HEK293 (cell line): Measurements from ENCODE around the gene MGST3.
"Not testable (repeated sequence)": the region's sequence is repeated elsewhere in the genome, so short reads cannot be mapped to it uniquely, and the experiment has no call there.

Experiments used
- CTCF ChIA-PET: fragments of 350-600 bp; formaldehyde crosslinking; extraction: SDS; loops from one replicate; lab custom pipeline; 2021; ENCODE audit warnings: antibody characterized with exemption; lab: Yijun Ruan, JAX
- POLR2A ChIA-PET: fragments of 300-600 bp; formaldehyde crosslinking; extraction: SDS; loops from one replicate; lab custom pipeline; 2020; ENCODE audit warnings: antibody characterized with exemption, inconsistent platforms; lab: Yijun Ruan, JAX
- H3K27ac ChIP-seq: fragments of 200-500 bp; sonication (Bioruptor generic); 2 replicates; pipeline ENCODE4 v1.5.1; 2014; ENCODE audit warnings: low read depth, low read length, control low read depth, inconsistent platforms; ENCODE audit errors: extremely low read depth
- H3K36me3 ChIP-seq, 2 experiments: fragments of 200-500 bp in 1 of 2; sonication (Bioruptor generic) in 1 of 2; 1 replicate in 1 of 2; 2 replicates in 1 of 2; pipeline ENCODE4 v1.5.1; 2014 to 2017; ENCODE audit warnings: inconsistent platforms in 2 of 2, low read length in 2 of 2; ENCODE audit not compliant: control insufficient read depth in 2 of 2, insufficient read depth in 1 of 2
- H3K4me1 ChIP-seq: fragments of 200-500 bp; sonication (Bioruptor generic); 2 replicates; pipeline ENCODE4 v1.5.1; 2014; ENCODE audit warnings: mild to moderate bottlenecking, low read length, inconsistent platforms; ENCODE audit not compliant: control insufficient read depth, insufficient read depth
- H3K4me3 ChIP-seq: 2 replicates; pipeline ENCODE4 v1.5.1; 2011; ENCODE audit warnings: low read depth, mild to moderate bottlenecking, control low read depth, low read length, moderate library complexity
- H3K9me3 ChIP-seq: fragments of 200-500 bp; sonication (Bioruptor generic); 2 replicates; pipeline ENCODE4 v1.5.1; 2014; ENCODE audit warnings: low read depth, low read length, inconsistent platforms; ENCODE audit not compliant: control insufficient read depth, insufficient read depth
- GLIS1 ChIP-seq: fragments of 450-650 bp; formaldehyde crosslinking; IDR thresholded peaks from 2 replicates; pipeline ENCODE4 v1.5.1; 2016; ENCODE audit warnings: missing biosample characterization, missing genetic modification characterization
- REPIN1 ChIP-seq: fragments of 450-650 bp; formaldehyde crosslinking; IDR thresholded peaks from 2 replicates; pipeline ENCODE4 v1.5.1; 2017; ENCODE audit warnings: missing biosample characterization, missing genetic modification characterization, low read depth
- ZBTB1 ChIP-seq: fragments of 450-650 bp; formaldehyde crosslinking; IDR thresholded peaks from 2 replicates; pipeline ENCODE4 v1.5.1; 2016; ENCODE audit warnings: missing biosample characterization, missing genetic modification characterization
- ZNF266 ChIP-seq: fragments of 450-650 bp; formaldehyde crosslinking; IDR thresholded peaks from 2 replicates; pipeline ENCODE4 v1.5.1; 2016; ENCODE audit warnings: missing biosample characterization, missing genetic modification characterization, low read depth
- ZNF677 ChIP-seq: fragments of 450-650 bp; IDR thresholded peaks from 2 replicates; pipeline ENCODE4 v1.5.0; 2018; ENCODE audit warnings: missing biosample characterization, mild to moderate bottlenecking, missing genetic modification characterization, moderate library complexity
- TF ChIP-seq, protein P1 (sequence below): fragments of 450-650 bp; formaldehyde crosslinking; IDR thresholded peaks from 2 replicates; pipeline ENCODE4 v1.5.1; 2016; ENCODE audit warnings: missing biosample characterization, missing genetic modification characterization, borderline replicate concordance

Gene MGST3

DNA sequence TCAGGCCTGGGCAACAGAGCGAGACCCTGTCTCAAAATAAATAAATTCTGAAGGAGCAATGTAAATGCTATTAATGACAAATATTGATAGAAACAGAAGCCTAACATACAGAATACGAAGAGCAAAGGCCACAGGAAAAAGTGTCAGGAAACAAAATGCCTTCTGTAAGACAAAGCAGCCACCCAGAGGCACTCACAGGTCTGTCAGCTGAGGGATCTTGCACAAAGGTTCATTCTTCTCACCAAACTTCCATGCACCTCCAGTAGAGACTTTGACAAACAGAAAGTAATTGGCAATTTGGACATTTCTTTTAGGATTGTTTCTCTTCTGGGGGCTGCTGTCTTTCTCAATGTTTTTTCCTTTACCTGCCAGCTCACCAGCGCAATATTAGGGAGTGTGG is 68.5 kb downstream of the MGST3 start (continued):
- TF ChIP-seq ZNF266 (no peak), ZBTB1 (no peak), REPIN1 (no peak), ZNF677 (tag by site-specific recombination) (no peak)
- TF ChIP-seq, protein P1, sequence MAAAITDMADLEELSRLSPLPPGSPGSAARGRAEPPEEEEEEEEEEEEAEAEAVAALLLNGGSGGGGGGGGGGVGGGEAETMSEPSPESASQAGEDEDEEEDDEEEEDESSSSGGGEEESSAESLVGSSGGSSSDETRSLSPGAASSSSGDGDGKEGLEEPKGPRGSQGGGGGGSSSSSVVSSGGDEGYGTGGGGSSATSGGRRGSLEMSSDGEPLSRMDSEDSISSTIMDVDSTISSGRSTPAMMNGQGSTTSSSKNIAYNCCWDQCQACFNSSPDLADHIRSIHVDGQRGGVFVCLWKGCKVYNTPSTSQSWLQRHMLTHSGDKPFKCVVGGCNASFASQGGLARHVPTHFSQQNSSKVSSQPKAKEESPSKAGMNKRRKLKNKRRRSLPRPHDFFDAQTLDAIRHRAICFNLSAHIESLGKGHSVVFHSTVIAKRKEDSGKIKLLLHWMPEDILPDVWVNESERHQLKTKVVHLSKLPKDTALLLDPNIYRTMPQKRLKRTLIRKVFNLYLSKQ (tag by site-specific recombination): no peak
- TF ChIP-seq, all 188 proteins: peak for 0

DNA sequence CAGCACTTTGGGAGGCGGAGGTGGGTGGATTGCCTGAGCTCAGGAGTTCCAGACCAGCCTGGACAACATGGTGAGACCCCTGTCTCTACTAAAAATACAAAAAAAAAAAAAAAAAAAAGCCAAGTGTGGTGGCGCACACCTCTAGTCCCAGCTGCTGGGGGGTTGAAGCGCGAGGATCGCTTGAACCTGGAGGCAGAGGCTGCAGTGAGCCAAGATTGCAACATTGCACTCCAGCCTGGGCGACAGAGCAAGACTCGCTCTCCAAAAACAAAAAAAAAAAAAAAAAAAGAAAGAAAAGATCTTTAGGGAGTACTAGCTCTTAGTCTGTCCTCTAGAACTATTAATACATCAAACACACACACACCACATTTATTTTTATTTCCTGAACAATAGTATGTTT is 70.9 kb downstream of the MGST3 start:
- H3K27ac ChIP-seq, H3K9me3 ChIP-seq, H3K4me1 ChIP-seq, H3K4me3 ChIP-seq, H3K36me3 ChIP-seq: not testable (repeated sequence)
- POLR2A ChIA-PET: interaction anchor here (1.6 kb wide), 1 partner anchor 68 kb away, joined by 3 read pairs; the partner anchor contains the start of gene TMCO1
- CTCF ChIA-PET: interaction anchor here (0.7 kb wide), 1 partner anchor 798 kb away, joined by 3 read pairs; no protein-coding TSS in a partner anchor

DNA sequence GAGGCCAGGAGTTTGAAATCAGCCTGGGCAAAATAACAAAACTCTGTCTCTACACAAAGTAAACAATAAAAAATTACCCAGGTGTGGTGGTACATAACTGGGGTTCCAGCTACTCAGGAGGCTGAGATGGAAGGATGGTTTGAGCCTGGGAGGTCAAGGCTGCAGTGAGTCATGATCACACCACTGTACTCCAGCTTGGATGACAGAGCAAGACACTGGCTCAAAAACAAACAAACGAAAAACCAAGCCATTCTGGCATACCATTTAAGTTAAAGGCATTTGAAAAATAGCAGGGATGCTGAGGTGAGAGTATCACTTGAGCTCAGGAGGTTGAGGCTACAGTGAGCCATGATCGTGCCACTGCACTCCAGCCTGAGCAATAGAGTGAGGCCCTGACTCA is 72.6 kb downstream of the MGST3 start:
- POLR2A ChIA-PET: no interaction called here
- TF ChIP-seq GLIS1 (tag by site-specific recombination): peak; percentile 69
- TF ChIP-seq, protein P1 (tag by site-specific recombination): no peak
- TF ChIP-seq, all 188 proteins: peak for 1
- Histone ChIP-seq H3K36me3 (no peaks in the 10 kb centered on the region), H3K27ac (no peak overlapping the region), H3K9me3 (no peaks in the 10 kb centered on the region), H3K4me3 (no peak overlapping the region), H3K4me1 (no peaks in the 10 kb centered on the region)
- CTCF ChIA-PET: interaction anchor here (0.6 to 1.0 kb wide), 3 partner anchors 12 to 15 kb away, joined by 3 to 4 read pairs (median 4); no protein-coding TSS in a partner anchor
